Thyroid gland (tissue), 4 donors: Measurements from ENCODE around the gene ADAM33. TPM values are rescaled to one million over a fixed set of nuclear protein-coding genes. Genes with fewer than 3 reads are reported as not detected.

Source experiments
- DNase-seq, 2 donors: peaks; one replicate each; pipeline ENCODE4 v3.0.0-alpha.2; 2019
- H3K27ac ChIP-seq, 3 donors: fragments of 200-600 bp; sonication (generic); 1 replicate in 2 of 3; 2 replicates in 1 of 3; pipeline ENCODE4 v1.5.1; 2016 to 2019; ENCODE audit warnings: mild to moderate bottlenecking in 1 of 3, moderate library complexity in 1 of 3
- H3K27me3 ChIP-seq: fragments of 200-600 bp; sonication (generic); one replicate; pipeline ENCODE4 v1.5.1; 2019
- H3K36me3 ChIP-seq, 2 donors: fragments of 200-600 bp; sonication (generic); one replicate each; pipeline ENCODE4 v1.5.1; 2016 to 2019
- H3K4me1 ChIP-seq, 2 donors: fragments of 200-600 bp; sonication (generic); one replicate each; pipeline ENCODE4 v1.5.1; 2017 to 2019
- H3K4me3 ChIP-seq, 3 donors: fragments of 200-600 bp; sonication (generic); replicated peaks in 1 of 3; 1 replicate in 2 of 3; 2 replicates in 1 of 3; pipeline ENCODE4 v1.5.1; 2016; ENCODE audit warnings: mild to moderate bottlenecking in 1 of 3
- H3K9me3 ChIP-seq: fragments of 200-600 bp; sonication (generic); one replicate; pipeline ENCODE4 v1.5.1; 2017
- CTCF ChIP-seq, 6 experiments: fragments of 200-600 bp in 3 of 6; fragments of 450-650 bp in 3 of 6; sonication (generic) in 3 of 6; IDR thresholded peaks; one replicate each; pipeline ENCODE4 v1.5.1; 2016 to 2019; ENCODE audit warnings: antibody characterized with exemption in 6 of 6, mild to moderate bottlenecking in 2 of 6, inconsistent platforms in 1 of 6, moderate library complexity in 1 of 6
- POLR2A ChIP-seq, 2 donors: fragments of 450-650 bp; IDR thresholded peaks; one replicate each; pipeline ENCODE4 v1.6.1; 2017; ENCODE audit warnings: antibody characterized with exemption in 2 of 2, mild to moderate bottlenecking in 2 of 2, moderate library complexity in 1 of 2
- WGBS, 2 donors: methylation state at CpG; one replicate each; pipeline ENCODE4 v1.1.5; 2017; 5-methylcytosine and 5-hydroxymethylcytosine counted together
- intact Hi-C: fragments of 100-400 bp; cut with DNase I; formaldehyde crosslinking; loops from one replicate; pipeline ENCODE4 v1.15.1; 2023
- total RNA-seq, 4 donors: library from RNA; depleted of rRNA; stranded (reverse); fragments of >200 nt; gene quantifications; one replicate each; pipeline ENCODE4 v1.2.3, GENCODE V29; 2016

The ADAM33 gene
- total RNA-seq, 4 donors from 2014 or later = 9.1 to 24.5 (median 12.6) TPM

- TF ChIP-seq CTCF (IDR thresholded peaks at IDR 0.05) = no peak
- no peak for TF ChIP-seq POLR2A (IDR thresholded peaks at IDR 0.05)
- no peaks in the 10 kb centered on the region for H3K27me3 ChIP-seq
- peaks cover 7 to 28% of the 10 kb centered on the region in 2 donors for H3K4me1 ChIP-seq
- 73 to 82% methylated on average over 8 of the region's 8 CpGs for WGBS, 2 donors
- H3K4me3 ChIP-seq = no peak overlapping the region
- H3K9me3 ChIP-seq = no peaks in the 10 kb centered on the region
- intact Hi-C loops = no loop called here
- H3K27ac ChIP-seq = no peak overlapping the region
- no peaks in the 10 kb centered on the region for H3K36me3 ChIP-seq
- no peak for DNase-seq
Measured at GRCh38 chr20:3658716-3659491, 22.9 kb downstream of the ADAM33 start.

- peaks cover 13 to 36% of the 10 kb centered on the region in 2 donors for H3K4me1 ChIP-seq
- H3K27ac ChIP-seq = no peak overlapping the region
- H3K36me3 ChIP-seq = no peaks in the 10 kb centered on the region
- TF ChIP-seq CTCF (IDR thresholded peaks at IDR 0.05) (no peak), POLR2A (IDR thresholded peaks at IDR 0.05) (no peak)
- intact Hi-C loops = no loop called here
- 82 to 97% methylated on average over 6 of the region's 7 CpGs for WGBS, 2 donors
- H3K4me3 ChIP-seq = no peak overlapping the region
- H3K9me3 ChIP-seq = no peaks in the 10 kb centered on the region
- no peaks in the 10 kb centered on the region for H3K27me3 ChIP-seq
- no peak for DNase-seq
Measured at GRCh38 chr20:3658019-3658715, 23.6 kb downstream of the ADAM33 start.

GRCh38 chr20:3655131-3655405, 26.7 kb downstream of the ADAM33 start:
- intact Hi-C loops = no loop called here
- peak overlapping the region; percentile 5 to 69 (median 56) for H3K27ac ChIP-seq
- no peaks in the 10 kb centered on the region for H3K36me3 ChIP-seq
- no peak for DNase-seq
- 80 to 81% methylated on average over 1 to 3 of the region's 4 CpGs for WGBS, 2 donors
- TF ChIP-seq POLR2A (IDR thresholded peaks at IDR 0.05) = no peak
- no peak overlapping the region for H3K4me3 ChIP-seq
- no peaks in the 10 kb centered on the region for H3K9me3 ChIP-seq
- no peaks in the 10 kb centered on the region for H3K27me3 ChIP-seq
- H3K4me1 ChIP-seq = peaks cover 13 to 40% of the 10 kb centered on the region in 2 donors

GRCh38 chr20:3654326-3655130, 27.3 kb downstream of the ADAM33 start:
- intact Hi-C loops = no loop called here
- WGBS, 2 donors = 25 to 38% methylated on average over 14 to 17 of the region's 17 CpGs
- H3K9me3 ChIP-seq = no peaks in the 10 kb centered on the region
- H3K27ac ChIP-seq = peak overlapping the region; percentile 55 to 69 (median 56)
- H3K4me3 ChIP-seq = no peak overlapping the region
- DNase-seq = peak; percentile 92 to 93
- H3K4me1 ChIP-seq = peaks cover 13 to 39% of the 10 kb centered on the region in 2 donors
- H3K36me3 ChIP-seq = no peaks in the 10 kb centered on the region
- TF ChIP-seq POLR2A (IDR thresholded peaks at IDR 0.05) = peak in 1 of 2 donors; percentile 58
- no peak for TF ChIP-seq CTCF (IDR thresholded peaks at IDR 0.05)
- H3K27me3 ChIP-seq = no peaks in the 10 kb centered on the region

GRCh38 chr20:3653921-3654320, 27.9 kb downstream of the ADAM33 start:
- Histone ChIP-seq H3K27me3 (no peaks in the 10 kb centered on the region), H3K4me1 (peaks cover 13 to 39% of the 10 kb centered on the region in 2 donors), H3K36me3 (no peaks in the 10 kb centered on the region), H3K27ac (peak overlapping the region; percentile 55 to 69 (median 56)), H3K4me3 (no peak overlapping the region), H3K9me3 (no peaks in the 10 kb centered on the region)
- intact Hi-C loops = no loop called here
- no peak for DNase-seq
- no peak for TF ChIP-seq POLR2A (IDR thresholded peaks at IDR 0.05)
- no peak for TF ChIP-seq CTCF (IDR thresholded peaks at IDR 0.05)
- 25 to 36% methylated on average over 2 of the region's 2 CpGs for WGBS, 2 donors
